HEK293 (cell line): ENCODE measurements around the gene VWA3A.

Experiments used
- EGR2 ChIP-seq: fragments of 450-650 bp; formaldehyde crosslinking; IDR thresholded peaks from 2 replicates; pipeline ENCODE4 v1.5.1; 2016; ENCODE audit warnings: low read depth, missing biosample characterization, missing genetic modification characterization
- ELK4 ChIP-seq: IDR thresholded peaks from 2 replicates; pipeline ENCODE4 v1.6.1; 2011; ENCODE audit warnings: mild to moderate bottlenecking, low read depth, low read length, borderline replicate concordance
- GLI2 ChIP-seq: fragments of 450-650 bp; formaldehyde crosslinking; IDR thresholded peaks from 2 replicates; pipeline ENCODE4; 2017; ENCODE audit warnings: missing biosample characterization, missing genetic modification characterization, low read depth, borderline replicate concordance
- GLIS2 ChIP-seq: fragments of 450-650 bp; formaldehyde crosslinking; IDR thresholded peaks from 2 replicates; pipeline ENCODE4 v1.5.1; 2016; ENCODE audit warnings: missing biosample characterization, missing genetic modification characterization
- HOXD13 ChIP-seq: sonication (generic); formaldehyde crosslinking; IDR thresholded peaks from 2 replicates; pipeline ENCODE4 v1.8.0; 2022; ENCODE audit warnings: missing genetic modification reagents, borderline replicate concordance
- KLF16 ChIP-seq: fragments of 450-650 bp; formaldehyde crosslinking; IDR thresholded peaks from 2 replicates; pipeline ENCODE4 v1.5.1; 2017; ENCODE audit warnings: missing biosample characterization, missing genetic modification characterization
- REPIN1 ChIP-seq: fragments of 450-650 bp; formaldehyde crosslinking; IDR thresholded peaks from 2 replicates; pipeline ENCODE4 v1.5.1; 2017; ENCODE audit warnings: missing biosample characterization, missing genetic modification characterization, low read depth
- SALL2 ChIP-seq: fragments of 450-650 bp; formaldehyde crosslinking; IDR thresholded peaks from 2 replicates; pipeline ENCODE4 v1.5.0; 2017; ENCODE audit warnings: missing biosample characterization, mild to moderate bottlenecking, missing genetic modification characterization, borderline replicate concordance
- SCRT1 ChIP-seq: fragments of 450-650 bp; formaldehyde crosslinking; IDR thresholded peaks from 2 replicates; pipeline ENCODE4 v1.5.1; 2016; ENCODE audit warnings: missing biosample characterization, missing genetic modification characterization, borderline replicate concordance
- SP7 ChIP-seq: fragments of 450-650 bp; formaldehyde crosslinking; IDR thresholded peaks from 2 replicates; pipeline ENCODE4 v1.5.1; 2016; ENCODE audit warnings: missing biosample characterization, missing genetic modification characterization
- ZBTB11 ChIP-seq: fragments of 450-650 bp; formaldehyde crosslinking; conservative IDR thresholded peaks from 2 replicates; pipeline ENCODE4 v1.5.1; 2016; ENCODE audit warnings: low read depth, missing biosample characterization, missing genetic modification characterization
- ZBTB6 ChIP-seq: fragments of 450-650 bp; formaldehyde crosslinking; IDR thresholded peaks from 2 replicates; pipeline ENCODE4 v1.5.1; 2017; ENCODE audit warnings: missing biosample characterization, missing genetic modification characterization
- ZBTB7A ChIP-seq: fragments of 450-650 bp; formaldehyde crosslinking; IDR thresholded peaks from 2 replicates; pipeline ENCODE4 v1.5.1; 2016; ENCODE audit warnings: low read depth, missing biosample characterization, missing genetic modification characterization
- ZNF132 ChIP-seq: fragments of 450-650 bp; formaldehyde crosslinking; IDR thresholded peaks from 2 replicates; pipeline ENCODE4 v1.5.1; 2017; ENCODE audit warnings: missing biosample characterization, missing genetic modification characterization, borderline replicate concordance
- ZNF214 ChIP-seq: fragments of 450-650 bp; formaldehyde crosslinking; IDR thresholded peaks from 2 replicates; pipeline ENCODE4 v1.5.1; 2017; ENCODE audit warnings: missing biosample characterization, mild to moderate bottlenecking, missing genetic modification characterization, borderline replicate concordance
- ZNF366 ChIP-seq: fragments of 450-650 bp; formaldehyde crosslinking; conservative IDR thresholded peaks from 2 replicates; pipeline ENCODE4 v1.5.1; 2016; ENCODE audit warnings: missing biosample characterization, missing genetic modification characterization
- ZNF513 ChIP-seq: fragments of 450-650 bp; IDR thresholded peaks from 2 replicates; pipeline ENCODE4 v1.5.1; 2018; ENCODE audit warnings: missing biosample characterization, missing genetic modification characterization
- ZNF518A ChIP-seq: fragments of 450-650 bp; formaldehyde crosslinking; conservative IDR thresholded peaks from 2 replicates; pipeline ENCODE4 v1.5.1; 2016; ENCODE audit warnings: low read depth, missing biosample characterization, missing genetic modification characterization
- ZNF529 ChIP-seq: fragments of 450-650 bp; formaldehyde crosslinking; IDR thresholded peaks from 2 replicates; pipeline ENCODE4 v1.5.1; 2017; ENCODE audit warnings: missing genetic modification characterization, missing biosample characterization; ENCODE audit not compliant: insufficient replicate concordance
- ZNF776 ChIP-seq: fragments of 450-650 bp; formaldehyde crosslinking; IDR thresholded peaks from 2 replicates; pipeline ENCODE4 v1.5.0; 2017; ENCODE audit warnings: missing biosample characterization, missing genetic modification characterization, borderline replicate concordance
- ZNF792 ChIP-seq: fragments of 450-650 bp; formaldehyde crosslinking; IDR thresholded peaks from 2 replicates; pipeline ENCODE4 v1.5.1; 2016; ENCODE audit warnings: missing biosample characterization, missing genetic modification characterization
- ZNF830 ChIP-seq: fragments of 450-650 bp; IDR thresholded peaks from 2 replicates; pipeline ENCODE4 v1.5.0; 2018; ENCODE audit warnings: missing biosample characterization, missing genetic modification characterization, low read depth, mild to moderate bottlenecking, moderate library complexity
- ZNF843 ChIP-seq: fragments of 450-650 bp; formaldehyde crosslinking; IDR thresholded peaks from 2 replicates; pipeline ENCODE4 v1.5.1; 2016; ENCODE audit warnings: missing biosample characterization, missing genetic modification characterization
- ZSCAN5A ChIP-seq: fragments of 450-650 bp; formaldehyde crosslinking; IDR thresholded peaks from 2 replicates; pipeline ENCODE4 v1.5.1; 2016; ENCODE audit warnings: missing biosample characterization, missing genetic modification characterization

VWA3A gene

GRCh38 chr16:22206013-22206841 lies 113.9 kb downstream of the VWA3A start, which contains the start of gene EEF2K (continued):
- TF ChIP-seq ZBTB11 = peak; percentile 88
- TF ChIP-seq KLF16 (tag by site-specific recombination) = peak; percentile 28
- TF ChIP-seq ZNF776 (tag by site-specific recombination) = no peak
- 0 out of 2 replicates have a peak, but pooled peaks have one; percentile 21 for TF ChIP-seq ZNF843
- TF ChIP-seq SP7 (tag by site-specific recombination) = peak; percentile 25; the same call in 1 of the 2 replicates
- no peak for TF ChIP-seq ZNF830
- peak; percentile 77 for TF ChIP-seq GLIS2 (tag by site-specific recombination)
- TF ChIP-seq HOXD13 (CRISPR knock-in tag) = no peak
- TF ChIP-seq ZSCAN5A = peak; percentile 18; the same call in 1 of the 2 replicates
- TF ChIP-seq SALL2 (tag by site-specific recombination) = no peak
- TF ChIP-seq GLI2 (tag by site-specific recombination) = no peak
- TF ChIP-seq ZNF366 (tag by site-specific recombination) = no peak
- TF ChIP-seq ELK4 = no peak
- TF ChIP-seq ZNF792 (tag by site-specific recombination) = no peak
- TF ChIP-seq ZNF518A (tag by site-specific recombination) = no peak
- TF ChIP-seq REPIN1 (tag by site-specific recombination) = no peak
- 0 out of 2 replicates have a peak, but pooled peaks have one; percentile 62 for TF ChIP-seq ZBTB7A (tag by site-specific recombination)
- TF ChIP-seq SCRT1 = no peak
- no peak for TF ChIP-seq ZNF529 (tag by site-specific recombination)
- no peak for TF ChIP-seq EGR2 (tag by site-specific recombination)
- no peak for TF ChIP-seq ZNF513 (tag by site-specific recombination)
- TF ChIP-seq ZNF214 (tag by site-specific recombination) = no peak
- no peak for TF ChIP-seq ZNF132
- TF ChIP-seq ZBTB6 (tag by site-specific recombination) = peak; percentile 97
